RWPE1 (cell line): ENCODE data around the gene ODAD3.
"Not testable (repeated sequence)": the region's sequence is repeated elsewhere in the genome, so short reads cannot be mapped to it uniquely, and the experiment has no call there.

ENCODE experiments used
- CTCF ChIA-PET: fragments of 350-600 bp; sonication (Branson Sonifier 250); formaldehyde crosslinking; extraction: SDS; loops from one replicate; lab custom pipeline; 2021; lab: Yijun Ruan, JAX
- POLR2A ChIA-PET: fragments of 400-600 bp; formaldehyde crosslinking; extraction: SDS; loops from one replicate; lab custom pipeline; 2020; ENCODE audit warnings: antibody characterized with exemption; ENCODE audit not compliant: low non-redundant PET; lab: Yijun Ruan, JAX
- DNase-seq: peaks from one replicate; pipeline ENCODE4 v3.0.0; 2012; ENCODE audit warnings: low spot score
- H3K27ac ChIP-seq: fragments of 450-650 bp; 2 replicates; pipeline ENCODE4 v1.5.1; 2017
- TF ChIP-seq, protein P1 (sequence below): fragments of 450-650 bp; conservative IDR thresholded peaks from 2 replicates; pipeline ENCODE4 v1.5.1; 2017; ENCODE audit warnings: low read depth, mild to moderate bottlenecking

Gene ODAD3

DNA sequence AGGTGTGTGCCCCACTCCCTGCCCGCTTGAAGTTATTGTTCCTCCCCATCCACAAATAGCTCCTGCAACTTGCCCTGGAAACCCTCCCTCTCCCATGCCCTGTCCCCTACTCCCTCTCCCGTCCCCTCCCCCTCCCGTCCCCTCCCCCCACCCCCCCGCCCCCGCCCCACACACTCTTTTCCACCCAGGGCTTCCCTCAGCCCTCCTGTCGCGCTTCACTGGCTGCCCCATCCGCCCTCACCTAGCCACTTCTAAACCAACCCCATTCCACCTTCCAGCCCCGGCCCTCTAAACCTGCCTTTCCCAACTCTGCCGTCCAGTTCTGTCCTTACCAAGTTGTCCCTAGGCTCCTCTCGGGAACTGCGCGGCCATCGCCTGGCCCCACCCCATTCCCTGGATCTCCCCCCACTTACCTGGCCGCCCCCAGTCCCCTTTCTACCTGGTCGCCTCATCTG is 16.8 kb downstream of the ODAD3 start:
- H3K27ac ChIP-seq: no peak overlapping the region
- ChIA-PET CTCF (no interaction called here), POLR2A (no interaction called here)
- TF ChIP-seq, protein P1, sequence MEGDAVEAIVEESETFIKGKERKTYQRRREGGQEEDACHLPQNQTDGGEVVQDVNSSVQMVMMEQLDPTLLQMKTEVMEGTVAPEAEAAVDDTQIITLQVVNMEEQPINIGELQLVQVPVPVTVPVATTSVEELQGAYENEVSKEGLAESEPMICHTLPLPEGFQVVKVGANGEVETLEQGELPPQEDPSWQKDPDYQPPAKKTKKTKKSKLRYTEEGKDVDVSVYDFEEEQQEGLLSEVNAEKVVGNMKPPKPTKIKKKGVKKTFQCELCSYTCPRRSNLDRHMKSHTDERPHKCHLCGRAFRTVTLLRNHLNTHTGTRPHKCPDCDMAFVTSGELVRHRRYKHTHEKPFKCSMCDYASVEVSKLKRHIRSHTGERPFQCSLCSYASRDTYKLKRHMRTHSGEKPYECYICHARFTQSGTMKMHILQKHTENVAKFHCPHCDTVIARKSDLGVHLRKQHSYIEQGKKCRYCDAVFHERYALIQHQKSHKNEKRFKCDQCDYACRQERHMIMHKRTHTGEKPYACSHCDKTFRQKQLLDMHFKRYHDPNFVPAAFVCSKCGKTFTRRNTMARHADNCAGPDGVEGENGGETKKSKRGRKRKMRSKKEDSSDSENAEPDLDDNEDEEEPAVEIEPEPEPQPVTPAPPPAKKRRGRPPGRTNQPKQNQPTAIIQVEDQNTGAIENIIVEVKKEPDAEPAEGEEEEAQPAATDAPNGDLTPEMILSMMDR: no peak
- no peak for DNase-seq

DNA sequence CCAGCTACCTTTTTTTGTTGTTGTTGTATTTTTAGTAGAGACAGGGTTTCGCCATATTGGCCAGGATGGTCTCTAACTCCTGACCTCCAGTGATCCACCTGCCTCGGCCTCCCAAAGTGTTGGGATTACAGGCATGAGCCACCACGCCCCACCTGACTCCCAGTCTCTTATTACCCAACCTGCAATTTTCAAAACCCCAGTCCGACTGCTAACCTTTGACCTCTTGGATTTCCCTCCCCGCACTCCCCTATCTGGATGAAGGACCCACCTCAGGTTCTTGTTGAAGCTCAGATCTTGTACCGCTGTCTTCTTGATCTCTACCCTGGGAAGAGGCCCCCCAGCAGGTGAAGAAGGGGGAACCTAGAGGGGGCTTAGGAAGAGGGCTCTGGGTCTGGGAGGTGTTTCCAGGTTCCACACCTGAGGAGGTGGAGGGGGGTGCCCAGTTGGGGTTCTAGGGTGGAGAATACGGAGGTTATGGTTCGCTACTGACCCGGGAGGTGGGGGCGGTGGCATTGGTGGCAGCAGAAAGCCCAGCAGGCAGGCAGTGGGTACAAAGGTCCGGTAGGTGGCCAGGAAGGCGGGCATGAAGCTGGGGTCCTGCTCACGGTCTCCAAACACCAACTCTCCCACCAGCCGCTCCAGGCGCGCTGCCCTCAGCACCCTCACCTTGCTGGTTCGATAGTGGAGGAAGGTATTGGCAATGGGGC is 18.4 kb downstream of the ODAD3 start:
- ChIA-PET CTCF (no interaction called here), POLR2A (no interaction called here)
- no peak for DNase-seq
- no peak overlapping the region for H3K27ac ChIP-seq
- TF ChIP-seq, protein P1: no peak

DNA sequence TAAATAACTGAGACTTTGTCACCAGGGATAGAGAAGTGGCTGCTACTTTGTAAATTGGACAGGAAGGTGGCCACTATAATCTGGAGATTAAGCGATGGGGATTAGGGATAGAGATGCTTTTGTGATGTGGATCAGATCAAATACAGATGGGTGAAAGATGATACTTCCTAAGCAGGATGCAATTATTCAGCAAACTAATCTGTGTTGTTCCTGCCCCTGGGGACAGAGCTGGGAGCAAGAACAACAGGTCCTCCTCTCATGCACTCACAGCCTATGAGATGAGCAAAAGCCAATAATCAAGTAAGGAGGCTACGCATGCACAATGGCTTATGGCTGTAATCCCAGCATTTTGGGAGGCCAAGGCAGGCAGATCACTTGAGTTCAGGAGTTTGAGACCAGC is 20.4 kb downstream of the ODAD3 start:
- ChIA-PET POLR2A (interaction anchor here (0.5 kb wide), 1 partner anchor 18 kb away, joined by 3 read pairs; no protein-coding TSS in a partner anchor), CTCF (no interaction called here)
- no peak overlapping the region for H3K27ac ChIP-seq
- no peak for DNase-seq
- TF ChIP-seq, protein P1: no peak

DNA sequence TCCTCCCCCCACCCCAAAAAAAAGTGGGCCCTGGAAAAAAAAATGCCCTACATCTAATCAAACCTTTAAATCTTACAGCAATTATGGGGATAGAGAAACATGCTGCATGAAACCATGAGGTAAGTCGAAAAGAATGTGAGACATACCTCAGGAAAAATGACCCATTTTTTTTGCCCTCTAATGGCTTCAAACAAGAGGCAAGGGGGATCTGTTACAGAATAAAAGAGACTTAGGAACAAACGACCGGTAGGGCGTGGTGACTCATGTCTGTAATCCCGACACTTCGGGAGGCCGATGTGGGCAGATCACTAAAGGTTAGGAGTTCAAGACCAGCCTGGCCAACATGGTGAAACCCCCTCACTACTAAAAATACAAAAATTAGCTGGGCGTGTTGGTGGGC is 24.2 kb downstream of the ODAD3 start:
- H3K27ac ChIP-seq: no peak overlapping the region
- TF ChIP-seq, protein P1: no peak
- ChIA-PET CTCF (no interaction called here), POLR2A (no interaction called here)
- DNase-seq: no peak

DNA sequence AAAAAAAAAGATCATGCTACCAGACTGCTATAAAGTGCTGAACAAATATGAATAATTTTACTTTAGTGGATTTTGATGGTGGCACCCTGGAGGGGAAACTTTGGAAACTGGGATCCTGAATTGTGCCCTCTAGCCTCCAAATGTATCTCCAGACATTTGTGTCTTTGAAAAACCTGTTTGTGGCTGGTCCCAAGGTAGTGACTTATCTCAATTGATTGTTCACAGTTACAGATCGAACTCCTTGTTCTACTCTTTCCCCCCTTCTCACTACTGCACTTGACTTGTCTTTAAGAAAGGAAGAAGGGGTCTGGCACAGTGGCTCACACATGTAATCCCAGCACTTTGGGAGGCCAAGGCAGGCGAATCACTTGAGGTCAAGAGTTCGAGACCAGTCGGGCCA is 26.3 kb downstream of the ODAD3 start:
- TF ChIP-seq, protein P1: no peak
- DNase-seq: no peak
- H3K27ac ChIP-seq: no peak overlapping the region
- ChIA-PET POLR2A (no interaction called here), CTCF (no interaction called here)

DNA sequence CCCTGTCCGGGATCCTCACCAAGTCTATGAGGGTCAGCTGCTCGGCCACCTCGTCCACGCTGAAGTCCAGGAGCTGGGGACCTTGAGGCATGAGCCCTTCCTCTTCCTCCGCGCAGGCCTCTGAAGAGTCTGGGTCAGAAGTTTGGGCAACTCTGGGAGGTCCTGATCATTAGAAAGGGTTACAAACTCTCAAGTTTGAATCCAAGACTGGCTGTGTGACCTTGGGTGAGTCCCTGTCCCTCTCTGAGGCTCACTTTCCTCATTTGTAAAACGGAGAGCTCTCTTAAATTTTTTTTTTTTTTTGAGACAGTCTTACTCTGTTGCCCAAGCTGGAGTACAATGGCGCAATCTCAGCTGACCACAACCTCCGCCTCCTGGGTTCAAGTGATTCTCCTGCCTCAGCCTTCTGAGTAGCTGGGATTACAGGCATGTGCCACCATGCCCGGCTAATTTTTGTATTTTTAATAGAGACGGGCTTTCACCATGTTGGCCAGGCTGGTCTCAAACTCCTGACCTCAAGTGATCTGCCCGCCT is 28.2 kb downstream of the ODAD3 start:
- not testable (repeated sequence) for DNase-seq, H3K27ac ChIP-seq
- ChIA-PET CTCF (interaction anchor here (0.6 to 1.1 kb wide), 2 partner anchors 130 to 928 kb away, joined by 3 read pairs; no protein-coding TSS in a partner anchor), POLR2A (interaction anchor here (0.6 kb wide), 1 partner anchor 31 kb away, joined by 8 read pairs; no protein-coding TSS in a partner anchor)
